Heart left ventricle (tissue), 16 donors: ENCODE measurements around the gene CASZ1. TPM values are rescaled to one million over a fixed set of nuclear protein-coding genes. Genes with fewer than 3 reads are reported as not detected.
A peak's percentile ranks its signal among the peaks of the same experiment; 100 is the strongest.

Experiments used
- ATAC-seq, 4 donors: fragments of 200-7000 bp; cut with Tn5 transposase; one replicate each; pipeline ENCODE4 v1.9.1; 2020 to 2022; ENCODE audit warnings: moderate library complexity in 4 of 4, mild to moderate bottlenecking in 3 of 4, moderate number of reproducible peaks in 1 of 4
- DNase-seq, 5 donors: peaks; one replicate each; pipeline ENCODE4 v3.0.0-alpha.2; 2020
- H3K27ac ChIP-seq, 12 donors: fragments of 200-600 bp; sonication (generic) in 4 of 12; one replicate each; pipeline versions ENCODE4 v1.5.0 to v1.8.0; 2016 to 2022; ENCODE audit warnings: mild to moderate bottlenecking in 2 of 12
- H3K27me3 ChIP-seq, 9 donors: fragments of 200-600 bp; sonication (generic) in 2 of 9; one replicate each; pipeline versions ENCODE4 v1.5.1 to v1.8.0; 2016 to 2022; ENCODE audit warnings: mild to moderate bottlenecking in 3 of 9
- H3K36me3 ChIP-seq, 9 donors: fragments of 200-600 bp; sonication (generic) in 2 of 9; one replicate each; pipeline versions ENCODE4 v1.5.0 to v1.8.0; 2018 to 2022; ENCODE audit warnings: mild to moderate bottlenecking in 2 of 9
- H3K4me1 ChIP-seq, 12 donors: fragments of 200-600 bp; sonication (generic) in 4 of 12; one replicate each; pipeline versions ENCODE4 v1.5.0 to v1.8.0; 2016 to 2022; ENCODE audit warnings: mild to moderate bottlenecking in 3 of 12
- H3K4me3 ChIP-seq, 12 donors: fragments of 200-600 bp; sonication (generic) in 4 of 12; one replicate each; pipeline versions ENCODE4 v1.5.0 to v1.8.0; 2017 to 2022; ENCODE audit warnings: mild to moderate bottlenecking in 9 of 12, moderate library complexity in 4 of 12
- H3K9me3 ChIP-seq, 12 donors: fragments of 200-600 bp; sonication (generic) in 4 of 12; one replicate each; pipeline versions ENCODE4 v1.5.0 to v1.8.0; 2016 to 2022; ENCODE audit warnings: mild to moderate bottlenecking in 1 of 12
- POLR2A ChIP-seq, 2 donors: fragments of 450-650 bp; IDR thresholded peaks; one replicate each; pipeline ENCODE4 v1.6.1; 2017; ENCODE audit warnings: antibody characterized with exemption in 2 of 2, mild to moderate bottlenecking in 2 of 2, moderate library complexity in 2 of 2
- WGBS, 4 donors: extraction: QIAGEN DNeasy Blood & Tissue Kit in 2 of 4; methylation state at CpG; one replicate each; pipeline versions ENCODE4 v1.1.5 to v1.1.7; 2013 to 2018; 5-methylcytosine and 5-hydroxymethylcytosine counted together
- intact Hi-C, 10 donors: fragments of 100-400 bp; cut with DNase I; formaldehyde crosslinking; loops; one replicate each; pipeline versions ENCODE4 v1.11.1 to v1.14.2; 2022
- polyA plus RNA-seq, 2 donors: library from polyadenylated mRNA; stranded (reverse); fragments of 200-250 nt; gene quantifications; one replicate each; pipeline ENCODE4 v1.2.3, GENCODE V29; 2013
- total RNA-seq, 9 donors: library from RNA; depleted of rRNA in 2 of 9; stranded (reverse); fragments of >200 nt in 2 of 9; fragmentation: NEBNext Ultra II Directional in 3 of 9; extraction: Animal tissue kit (Norgen Biotek cat#: 25700) in 3 of 9; gene quantifications; one replicate each; pipeline versions ENCODE4 v1.1.0 to v1.2.4, GENCODE V29; 2016 to 2023
- TF ChIP-seq, protein P1 (sequence below), 12 donors: fragments of 200-600 bp; sonication (generic) in 4 of 12; IDR thresholded peaks; one replicate each; pipeline versions ENCODE4 v1.5.0 to v1.8.0; 2018 to 2022; ENCODE audit warnings: antibody characterized with exemption in 12 of 12, mild to moderate bottlenecking in 5 of 12
- donor health status: ischemic (EF 13 %, LVEDD 7.1; RV severe dilation, severe dysfunction).
- donor health status: healthy with polysubstance abuse.
- donor health status: DM: no; HTN: yes; CAD: no.
- donor health status: DM: no; HTN: no; CAD: no.
- donor health status: ischemic (EF 25% LVEDD 6.9; RV normal size, moderate dysfunction).
- donor health status: ischemic (EF 25% LVEDD 5.7; RV mildly dilated, moderate dysfunction).
- donor health status: healthy.
- donor health status: DM: yes; HTN: yes; CAD: no.
- donor health status: ischemic (EF 35%, LVEDD 5.7; RV mildly dilated, moderate dysfunction).
- donor health status: nonischemic (EF 11% LVEDD 7.7; RV severe dilation, severe dysfunction).
- donor health status: DM: yes; HTN: yes; CAD: no.
- donor health status: PGD.
- donor health status: ischemic (EF 29% LVEDD 5.4; RV normal size, mild dysfunction).
- donor health status: nonischemic (EF 23%, LVEDD 6.1; RV moderate dilation, normal function).

The CASZ1 gene
- total and polyA plus RNA-seq, 11 donors = 28.8 to 84.9 (median 55.0) TPM

DNA sequence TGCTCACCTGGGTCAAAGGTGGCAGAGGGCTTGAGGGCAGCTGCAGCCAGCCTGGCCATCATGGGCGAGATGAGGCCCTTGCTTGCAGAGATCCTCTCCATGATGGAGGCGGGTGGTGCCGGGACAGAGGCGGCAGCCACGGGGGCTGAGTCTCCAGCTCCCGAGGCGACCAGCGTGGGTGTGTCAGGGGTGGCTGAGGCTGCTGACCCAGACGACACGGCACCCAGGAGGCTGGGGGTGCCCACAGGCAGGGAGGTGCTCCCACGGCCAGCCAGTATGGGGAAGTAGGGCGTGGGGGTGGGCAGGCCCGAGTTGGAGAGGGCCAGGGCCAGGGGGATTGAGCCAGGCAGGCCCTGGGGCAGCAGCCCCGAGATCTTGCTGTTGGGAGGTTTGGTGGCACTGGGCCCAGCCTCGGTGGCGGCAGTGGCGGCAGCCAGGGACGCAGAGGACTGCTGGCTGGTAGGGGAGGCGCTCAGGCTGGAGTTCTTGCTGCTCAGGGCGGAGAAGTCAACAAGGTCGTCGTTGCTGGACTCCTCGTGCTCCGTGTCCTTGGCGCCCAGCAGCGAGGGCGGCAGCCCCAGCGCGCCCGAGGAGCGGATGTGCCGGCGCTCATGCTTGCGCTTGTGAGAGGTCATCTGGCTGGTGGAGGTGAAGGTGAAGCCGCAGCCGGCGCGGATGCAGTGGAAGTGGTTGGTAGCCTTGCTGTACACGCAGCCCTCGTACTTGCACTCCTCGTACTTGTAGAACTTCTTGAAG, 142.9 kb downstream of the CASZ1 start:
- H3K27me3 ChIP-seq = no peaks in the 10 kb centered on the region
- 79 to 87% (median 85%) methylated on average over 39 to 41 of the region's 41 CpGs for WGBS, 4 donors
- H3K9me3 ChIP-seq = no peaks in the 10 kb centered on the region
- peak overlapping the region in 4 of 12 donors; percentile 5 to 86 (median 35) for H3K27ac ChIP-seq
- TF ChIP-seq, protein P1, sequence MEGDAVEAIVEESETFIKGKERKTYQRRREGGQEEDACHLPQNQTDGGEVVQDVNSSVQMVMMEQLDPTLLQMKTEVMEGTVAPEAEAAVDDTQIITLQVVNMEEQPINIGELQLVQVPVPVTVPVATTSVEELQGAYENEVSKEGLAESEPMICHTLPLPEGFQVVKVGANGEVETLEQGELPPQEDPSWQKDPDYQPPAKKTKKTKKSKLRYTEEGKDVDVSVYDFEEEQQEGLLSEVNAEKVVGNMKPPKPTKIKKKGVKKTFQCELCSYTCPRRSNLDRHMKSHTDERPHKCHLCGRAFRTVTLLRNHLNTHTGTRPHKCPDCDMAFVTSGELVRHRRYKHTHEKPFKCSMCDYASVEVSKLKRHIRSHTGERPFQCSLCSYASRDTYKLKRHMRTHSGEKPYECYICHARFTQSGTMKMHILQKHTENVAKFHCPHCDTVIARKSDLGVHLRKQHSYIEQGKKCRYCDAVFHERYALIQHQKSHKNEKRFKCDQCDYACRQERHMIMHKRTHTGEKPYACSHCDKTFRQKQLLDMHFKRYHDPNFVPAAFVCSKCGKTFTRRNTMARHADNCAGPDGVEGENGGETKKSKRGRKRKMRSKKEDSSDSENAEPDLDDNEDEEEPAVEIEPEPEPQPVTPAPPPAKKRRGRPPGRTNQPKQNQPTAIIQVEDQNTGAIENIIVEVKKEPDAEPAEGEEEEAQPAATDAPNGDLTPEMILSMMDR (IDR thresholded peaks at IDR 0.05) = no peak
- no peak for TF ChIP-seq POLR2A (IDR thresholded peaks at IDR 0.05)
- DNase-seq (no peak), ATAC-seq (peak in 1 of 4 donors; percentile 19)
- peaks cover 0 to 22% (median 0%) of the 10 kb centered on the region in 12 donors for H3K4me1 ChIP-seq
- peaks cover 0 to 66% (median 22%) of the 10 kb centered on the region in 9 donors for H3K36me3 ChIP-seq
- intact Hi-C loops = loop anchor here in 1 of 10 donors (10.0 kb wide), 1 partner anchor 211 kb away; no protein-coding TSS in a partner anchor
- no peak overlapping the region for H3K4me3 ChIP-seq

DNA sequence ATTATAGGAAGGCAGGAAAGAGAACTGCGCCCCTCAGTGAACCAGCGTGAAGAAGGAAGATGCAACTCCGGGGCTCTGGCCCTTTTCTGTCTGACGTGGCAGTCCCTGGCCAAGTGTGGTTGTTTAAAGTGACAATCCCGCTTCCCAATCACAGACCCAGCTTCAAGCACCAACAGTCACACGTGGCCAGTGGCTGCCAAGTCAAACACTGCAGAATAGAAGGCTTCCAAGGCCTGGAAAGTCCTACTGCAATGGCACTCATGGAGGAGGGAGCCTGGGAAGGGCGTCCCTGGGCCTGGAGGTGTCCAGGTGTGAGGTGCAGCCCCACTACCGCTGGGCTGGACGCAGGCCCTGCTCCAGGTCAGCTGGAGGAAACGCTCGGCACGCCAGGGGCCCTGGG, 143.8 kb downstream of the CASZ1 start:
- intact Hi-C loops = loop anchor here in 1 of 10 donors (10.0 kb wide), 1 partner anchor 212 kb away; no protein-coding TSS in a partner anchor
- Histone ChIP-seq H3K4me3 (no peak overlapping the region), H3K27me3 (no peaks in the 10 kb centered on the region), H3K9me3 (no peaks in the 10 kb centered on the region), H3K4me1 (peaks cover 0 to 17% (median 0%) of the 10 kb centered on the region in 12 donors), H3K36me3 (peaks cover 0 to 73% (median 22%) of the 10 kb centered on the region in 9 donors), H3K27ac (peak overlapping the region in 2 of 12 donors; percentile 37 to 86)
- 59 to 74% (median 65%) methylated on average over 12 of the region's 12 CpGs for WGBS, 4 donors
- DNase-seq (no peak), ATAC-seq (peak in 1 of 4 donors; percentile 18)
- TF ChIP-seq POLR2A (IDR thresholded peaks at IDR 0.05) = no peak
- TF ChIP-seq, protein P1 (IDR thresholded peaks at IDR 0.05) = no peak

DNA sequence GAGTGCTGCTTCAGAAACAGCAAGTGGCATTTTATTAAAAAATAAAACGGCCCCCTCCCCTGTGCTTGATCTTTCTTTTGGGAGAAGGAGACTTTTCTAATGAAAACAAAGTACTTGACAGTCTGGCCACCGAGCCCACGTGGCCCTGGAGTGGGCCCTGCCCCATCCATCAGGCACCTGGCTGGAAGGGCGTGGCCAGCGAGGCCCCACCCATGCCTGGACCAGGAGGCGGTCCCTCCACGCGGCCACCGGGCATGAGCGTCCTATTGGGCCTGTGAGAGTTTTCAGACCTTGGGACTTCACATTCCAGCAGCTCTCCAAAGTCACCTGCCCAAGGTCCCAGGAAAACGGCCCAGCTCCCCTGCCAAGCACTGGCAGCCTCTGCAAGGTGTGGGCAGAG, 144.7 kb downstream of the CASZ1 start:
- no peak for ATAC-seq
- no peak for DNase-seq
- 55 to 72% (median 68%) methylated on average over 7 to 11 of the region's 11 CpGs for WGBS, 4 donors
- Histone ChIP-seq H3K4me3 (no peak overlapping the region), H3K4me1 (peaks cover 0 to 13% (median 0%) of the 10 kb centered on the region in 12 donors), H3K27me3 (no peaks in the 10 kb centered on the region), H3K27ac (peak overlapping the region in 1 of 12 donors; percentile 86), H3K9me3 (no peaks in the 10 kb centered on the region), H3K36me3 (peaks cover 0 to 74% (median 22%) of the 10 kb centered on the region in 9 donors)
- TF ChIP-seq POLR2A (IDR thresholded peaks at IDR 0.05) = no peak
- TF ChIP-seq, protein P1 (IDR thresholded peaks at IDR 0.05) = no peak
- intact Hi-C loops = loop anchor here in 1 of 10 donors (10.0 kb wide), 1 partner anchor 213 kb away; no protein-coding TSS in a partner anchor

DNA sequence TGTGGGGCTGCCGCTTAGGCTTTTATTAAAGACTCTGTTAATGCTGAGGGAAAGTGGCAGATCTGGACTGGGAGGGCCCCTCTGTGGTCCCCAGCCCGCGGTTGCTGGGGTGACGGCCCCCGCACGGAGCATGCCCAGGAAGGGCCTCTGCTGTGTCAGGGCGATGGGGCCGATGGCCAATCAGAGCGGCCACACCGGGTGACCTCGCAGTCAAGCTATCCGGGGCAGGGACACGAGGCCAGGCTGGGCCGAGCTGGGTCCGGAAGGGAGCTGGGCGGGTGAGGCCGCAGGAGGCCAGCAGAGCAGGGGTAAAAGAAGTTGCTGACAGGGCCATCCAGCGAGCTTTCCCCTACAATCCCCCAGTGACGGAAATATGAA, 145.1 kb downstream of the CASZ1 start:
- Histone ChIP-seq H3K4me3 (no peak overlapping the region), H3K27ac (peak overlapping the region in 1 of 12 donors; percentile 86), H3K9me3 (no peaks in the 10 kb centered on the region), H3K27me3 (no peaks in the 10 kb centered on the region), H3K4me1 (peaks cover 0 to 15% (median 0%) of the 10 kb centered on the region in 12 donors), H3K36me3 (peaks cover 0 to 73% (median 22%) of the 10 kb centered on the region in 9 donors)
- DNase-seq (no peak), ATAC-seq (no peak)
- 56 to 78% (median 66%) methylated on average over 3 to 19 of the region's 19 CpGs for WGBS, 4 donors
- TF ChIP-seq, protein P1 (IDR thresholded peaks at IDR 0.05) = no peak
- no peak for TF ChIP-seq POLR2A (IDR thresholded peaks at IDR 0.05)
- intact Hi-C loops = loop anchor here in 1 of 10 donors (10.0 kb wide), 1 partner anchor 213 kb away; no protein-coding TSS in a partner anchor
